K562 treated with DMSO at 1 percent for 12 hours (cell line): ENCODE results near the gene AHCTF1. TPM values are rescaled to one million over a fixed set of nuclear protein-coding genes. Genes with fewer than 3 reads are reported as not detected.

Experiments
- total RNA-seq: library from RNA; unstranded; fragments of 300-600 nt; gene quantifications from 2 replicates; pipeline ENCODE4 v1.2.3, GENCODE V29; 2022; ENCODE audit not compliant: insufficient read depth

Gene AHCTF1, protein sequence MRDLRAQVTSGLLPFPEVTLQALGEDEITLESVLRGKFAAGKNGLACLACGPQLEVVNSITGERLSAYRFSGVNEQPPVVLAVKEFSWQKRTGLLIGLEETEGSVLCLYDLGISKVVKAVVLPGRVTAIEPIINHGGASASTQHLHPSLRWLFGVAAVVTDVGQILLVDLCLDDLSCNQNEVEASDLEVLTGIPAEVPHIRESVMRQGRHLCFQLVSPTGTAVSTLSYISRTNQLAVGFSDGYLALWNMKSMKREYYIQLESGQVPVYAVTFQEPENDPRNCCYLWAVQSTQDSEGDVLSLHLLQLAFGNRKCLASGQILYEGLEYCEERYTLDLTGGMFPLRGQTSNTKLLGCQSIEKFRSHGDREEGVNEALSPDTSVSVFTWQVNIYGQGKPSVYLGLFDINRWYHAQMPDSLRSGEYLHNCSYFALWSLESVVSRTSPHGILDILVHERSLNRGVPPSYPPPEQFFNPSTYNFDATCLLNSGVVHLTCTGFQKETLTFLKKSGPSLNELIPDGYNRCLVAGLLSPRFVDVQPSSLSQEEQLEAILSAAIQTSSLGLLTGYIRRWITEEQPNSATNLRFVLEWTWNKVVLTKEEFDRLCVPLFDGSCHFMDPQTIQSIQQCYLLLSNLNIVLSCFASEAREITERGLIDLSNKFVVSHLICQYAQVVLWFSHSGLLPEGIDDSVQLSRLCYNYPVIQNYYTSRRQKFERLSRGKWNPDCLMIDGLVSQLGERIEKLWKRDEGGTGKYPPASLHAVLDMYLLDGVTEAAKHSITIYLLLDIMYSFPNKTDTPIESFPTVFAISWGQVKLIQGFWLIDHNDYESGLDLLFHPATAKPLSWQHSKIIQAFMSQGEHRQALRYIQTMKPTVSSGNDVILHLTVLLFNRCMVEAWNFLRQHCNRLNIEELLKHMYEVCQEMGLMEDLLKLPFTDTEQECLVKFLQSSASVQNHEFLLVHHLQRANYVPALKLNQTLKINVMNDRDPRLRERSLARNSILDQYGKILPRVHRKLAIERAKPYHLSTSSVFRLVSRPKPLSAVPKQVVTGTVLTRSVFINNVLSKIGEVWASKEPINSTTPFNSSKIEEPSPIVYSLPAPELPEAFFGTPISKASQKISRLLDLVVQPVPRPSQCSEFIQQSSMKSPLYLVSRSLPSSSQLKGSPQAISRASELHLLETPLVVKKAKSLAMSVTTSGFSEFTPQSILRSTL (N-terminal part only)
- 7.4 and 26.4 TPM in 2 replicates for total RNA-seq

DNA sequence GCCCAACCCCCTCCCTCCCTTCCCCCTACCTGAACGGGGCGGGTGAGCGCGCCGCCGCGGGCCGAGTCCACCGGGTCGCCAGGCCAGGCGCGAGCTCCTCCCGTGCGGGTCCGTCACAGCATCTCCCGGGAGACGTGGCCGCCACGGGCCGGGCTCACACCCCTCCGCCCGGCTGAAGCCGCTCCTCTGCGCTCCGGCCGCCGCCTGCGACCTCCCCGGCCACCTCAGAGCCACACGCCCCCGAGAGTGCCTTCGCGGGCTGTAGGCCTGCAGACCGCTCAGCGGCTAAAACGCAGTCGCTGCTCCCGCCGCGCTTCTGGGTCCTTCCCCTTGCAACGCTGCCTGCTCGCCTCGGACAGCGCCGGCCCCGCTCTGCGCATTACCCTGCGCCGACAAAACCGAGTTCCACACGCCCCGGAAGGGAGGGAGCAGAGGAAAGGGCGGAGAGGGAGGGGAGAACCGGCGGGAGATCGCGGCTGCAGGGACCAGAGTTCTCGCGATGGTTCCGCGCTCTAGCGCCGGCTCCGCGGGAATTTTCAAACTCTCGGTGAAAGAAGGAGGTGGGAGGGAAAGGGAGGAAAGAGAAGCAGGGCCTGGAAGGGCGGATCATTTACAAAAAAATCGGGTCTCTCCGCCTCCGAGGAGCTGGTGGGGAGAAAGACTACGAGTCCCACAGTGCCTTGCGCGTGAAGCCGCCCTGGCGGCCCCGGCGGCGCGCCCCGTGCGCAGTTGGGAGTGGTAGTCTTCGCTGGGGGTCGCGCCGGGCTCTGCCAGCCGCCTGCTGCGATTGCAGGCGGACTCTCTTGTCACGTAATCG is at the start of gene AHCTF1:
AHCTF1 (minus strand) TSS at position 400 of the 817 bp plus-strand sequence. CDS start 13,578 bp downstream, outside the sequence.

Other genes starting within 250 kb of the AHCTF1 start
- gene SCCPDH, start 207.5 kb downstream of the AHCTF1 start, total RNA-seq: 26.9 and 35.7 TPM in 2 replicates
- gene ZNF695, start 76.1 kb upstream of the AHCTF1 start, total RNA-seq: 9.9 and 10.9 TPM in 2 replicates
- 2.0 and 4.0 TPM in 2 replicates for gene ZNF670, start 146.9 kb upstream of the AHCTF1 start, total RNA-seq
- gene ZNF669, start 172.4 kb upstream of the AHCTF1 start, total RNA-seq: 3.1 and 11.3 TPM in 2 replicates
- 6.5 and 15.8 TPM in 2 replicates for gene ZNF124, start 240.1 kb upstream of the AHCTF1 start, total RNA-seq